ENCODE measurements around the gene TNRC6A.

GRCh38 chr16:24778671-24779070 lies 49.2 kb downstream of the TNRC6A start:
- no peak for TF ChIP-seq SP1 (IDR thresholded peaks at IDR 0.05)
- TF ChIP-seq FOXM1 (IDR thresholded peaks at IDR 0.05; ENCODE audit: borderline replicate concordance), result no peak
- no peak for TF ChIP-seq FOXA1 (IDR thresholded peaks at IDR 0.05)
- TF ChIP-seq ZNF384 (IDR thresholded peaks at IDR 0.05), result no peak
- TF ChIP-seq SUZ12 (IDR thresholded peaks at IDR 0.05), result no peak
- TF ChIP-seq LEF1 (IDR thresholded peaks at IDR 0.05; ENCODE audit: borderline replicate concordance), result no peak
- no peak for TF ChIP-seq BHLHE40 (IDR thresholded peaks at IDR 0.05; ENCODE audit: borderline replicate concordance)
- TF ChIP-seq PKNOX1 (IDR thresholded peaks at IDR 0.05), result no peak
- no peak for TF ChIP-seq HDGF (IDR thresholded peaks at IDR 0.05; ENCODE audit: borderline replicate concordance)
- no peak for TF ChIP-seq CTBP1 (IDR thresholded peaks at IDR 0.05; ENCODE audit: borderline replicate concordance)
- TF ChIP-seq ARNT (IDR thresholded peaks at IDR 0.05), result no peak
